Panc1 (cell line): ENCODE measurements around the gene BBS1.

Source experiments
- POLR2AphosphoS5 ChIP-seq: IDR thresholded peaks from 2 replicates; pipeline ENCODE4 v1.6.1; 2012; ENCODE audit warnings: mild to moderate bottlenecking, low read depth, low read length, moderate library complexity
- TF ChIP-seq, protein P1 (sequence below): fragments of 450-650 bp; IDR thresholded peaks from 2 replicates; pipeline ENCODE4 v1.5.1; 2017; ENCODE audit warnings: mild to moderate bottlenecking

DNA sequence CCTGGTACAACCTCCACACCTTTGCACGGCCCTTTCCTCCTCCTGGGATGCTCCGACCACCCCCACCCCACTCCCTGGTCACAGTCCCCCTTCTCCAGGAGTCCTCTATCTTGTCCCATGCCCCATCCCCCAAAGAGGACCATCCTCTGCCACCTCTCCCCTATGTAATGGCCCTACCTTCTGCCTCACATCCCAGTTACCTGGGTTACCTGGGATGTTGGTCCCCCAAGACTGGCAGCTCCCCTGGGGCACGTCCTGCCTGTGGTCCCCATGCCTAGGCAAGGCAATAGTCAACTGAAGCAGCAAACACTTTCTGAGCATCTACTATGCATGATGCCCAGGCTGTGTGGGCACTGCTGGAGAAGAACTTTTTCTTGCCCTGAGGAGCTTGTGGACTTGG is 45.0 kb downstream of the BBS1 start:
- TF ChIP-seq, protein P1, sequence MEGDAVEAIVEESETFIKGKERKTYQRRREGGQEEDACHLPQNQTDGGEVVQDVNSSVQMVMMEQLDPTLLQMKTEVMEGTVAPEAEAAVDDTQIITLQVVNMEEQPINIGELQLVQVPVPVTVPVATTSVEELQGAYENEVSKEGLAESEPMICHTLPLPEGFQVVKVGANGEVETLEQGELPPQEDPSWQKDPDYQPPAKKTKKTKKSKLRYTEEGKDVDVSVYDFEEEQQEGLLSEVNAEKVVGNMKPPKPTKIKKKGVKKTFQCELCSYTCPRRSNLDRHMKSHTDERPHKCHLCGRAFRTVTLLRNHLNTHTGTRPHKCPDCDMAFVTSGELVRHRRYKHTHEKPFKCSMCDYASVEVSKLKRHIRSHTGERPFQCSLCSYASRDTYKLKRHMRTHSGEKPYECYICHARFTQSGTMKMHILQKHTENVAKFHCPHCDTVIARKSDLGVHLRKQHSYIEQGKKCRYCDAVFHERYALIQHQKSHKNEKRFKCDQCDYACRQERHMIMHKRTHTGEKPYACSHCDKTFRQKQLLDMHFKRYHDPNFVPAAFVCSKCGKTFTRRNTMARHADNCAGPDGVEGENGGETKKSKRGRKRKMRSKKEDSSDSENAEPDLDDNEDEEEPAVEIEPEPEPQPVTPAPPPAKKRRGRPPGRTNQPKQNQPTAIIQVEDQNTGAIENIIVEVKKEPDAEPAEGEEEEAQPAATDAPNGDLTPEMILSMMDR: no peak
- no peak for TF ChIP-seq POLR2AphosphoS5
